GM18907 (cell line): ENCODE measurements around the gene GGT5.
"Not testable (repeated sequence)": the region's sequence is repeated elsewhere in the genome, so short reads cannot be mapped to it uniquely, and the experiment has no call there.

Source experiments
- ATAC-seq: cut with Tn5 transposase; IDR thresholded peaks from one replicate; pipeline ENCODE4 v1.9.1; 2021; ENCODE audit warnings: mild to moderate bottlenecking, moderate library complexity; ENCODE audit not compliant: unreplicated experiment

The GGT5 gene

DNA sequence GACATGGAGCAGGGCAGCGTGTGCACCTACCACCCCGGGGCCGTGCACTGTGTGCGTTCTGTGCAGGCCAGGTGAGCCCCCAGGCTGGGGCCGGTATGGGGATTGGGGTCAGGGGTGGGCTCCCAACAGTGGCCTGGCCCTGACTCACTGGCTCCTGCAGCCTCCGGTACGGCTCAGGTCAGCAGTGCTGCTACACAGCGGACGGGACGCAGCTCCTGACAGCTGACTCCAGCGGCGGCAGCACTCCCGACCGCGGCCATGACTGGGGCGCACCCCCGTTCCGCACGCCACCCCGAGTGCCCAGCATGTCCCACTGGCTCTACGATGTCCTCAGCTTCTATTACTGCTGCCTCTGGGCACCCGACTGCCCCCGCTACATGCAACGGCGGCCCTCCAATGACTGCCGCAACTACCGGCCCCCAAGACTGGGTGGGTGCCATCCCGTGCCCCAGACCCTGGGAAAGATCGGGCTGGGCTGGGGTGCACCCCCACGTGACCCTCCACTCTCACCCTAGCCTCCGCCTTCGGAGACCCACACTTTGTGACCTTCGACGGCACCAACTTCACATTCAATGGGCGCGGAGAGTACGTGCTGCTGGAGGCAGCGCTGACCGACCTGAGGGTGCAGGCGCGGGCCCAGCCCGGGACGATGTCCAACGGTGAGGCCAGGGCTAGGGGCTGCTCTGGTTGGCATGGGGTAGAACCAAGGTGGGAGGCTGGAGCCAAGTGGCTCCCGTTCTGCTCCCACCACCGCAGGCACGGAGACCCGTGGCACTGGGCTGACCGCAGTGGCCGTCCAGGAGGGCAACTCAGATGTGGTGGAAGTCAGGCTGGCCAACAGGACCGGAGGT lies 59.2 kb downstream of the GGT5 start:
- no peak for ATAC-seq

DNA sequence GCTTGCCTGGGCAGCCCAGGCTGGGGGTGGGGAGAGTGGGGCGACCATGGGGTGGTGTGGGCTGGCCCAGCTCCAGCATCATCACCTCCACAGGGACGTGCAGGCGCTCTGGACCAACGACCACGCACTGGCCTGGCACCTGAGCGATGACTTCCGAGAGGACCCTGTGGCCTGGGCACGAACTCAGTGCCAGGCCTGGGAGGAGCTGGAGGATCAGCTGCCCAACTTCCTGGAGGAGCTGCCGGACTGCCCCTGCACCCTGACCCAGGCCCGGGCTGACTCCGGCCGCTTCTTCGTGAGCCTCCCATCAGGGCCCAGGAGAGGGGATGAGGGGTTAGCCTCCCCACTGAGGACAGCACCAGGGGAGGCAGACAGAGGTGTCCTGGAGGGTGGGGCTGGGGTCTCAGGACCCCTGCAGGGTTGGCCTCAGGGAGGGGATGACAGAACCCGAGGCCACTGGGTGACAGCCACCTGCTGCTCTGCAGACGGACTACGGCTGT lies 59.8 kb downstream of the GGT5 start:
- ATAC-seq: no peak

DNA sequence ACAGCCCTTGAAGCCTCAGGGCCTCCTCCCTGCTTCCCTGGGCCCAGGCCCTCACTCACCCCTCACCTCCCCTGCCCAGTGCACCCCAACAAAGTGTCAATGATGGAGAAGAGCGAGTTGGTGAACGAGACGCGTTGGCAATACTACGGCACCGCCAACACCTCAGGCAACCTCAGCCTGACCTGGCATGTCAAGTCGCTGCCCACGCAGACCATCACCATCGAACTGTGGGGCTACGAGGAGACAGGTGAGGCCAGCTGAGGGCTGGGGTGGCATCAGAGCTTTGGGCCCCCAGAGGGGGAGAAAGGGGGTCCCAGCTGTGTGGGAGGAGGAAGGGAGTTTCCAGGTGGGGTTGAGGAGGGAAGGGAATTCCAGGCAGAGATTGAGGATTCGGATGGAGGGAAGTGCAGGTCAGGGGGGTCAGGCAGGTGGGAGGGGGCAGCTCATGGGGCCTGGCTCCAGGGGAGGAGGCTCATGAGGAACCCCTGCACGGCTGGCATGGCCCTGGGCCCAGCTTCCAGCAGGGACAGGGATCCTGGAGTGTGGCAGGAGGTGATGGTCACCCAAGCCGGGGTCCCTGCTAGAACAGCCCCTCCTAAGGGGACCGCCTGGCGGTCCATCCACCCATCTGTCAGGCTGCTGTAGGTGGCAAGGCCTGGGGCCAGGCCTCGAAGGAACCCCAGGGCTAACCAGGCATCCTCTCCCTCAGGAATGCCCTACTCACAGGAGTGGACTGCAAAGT lies 60.7 kb downstream of the GGT5 start:
- ATAC-seq: no peak

DNA sequence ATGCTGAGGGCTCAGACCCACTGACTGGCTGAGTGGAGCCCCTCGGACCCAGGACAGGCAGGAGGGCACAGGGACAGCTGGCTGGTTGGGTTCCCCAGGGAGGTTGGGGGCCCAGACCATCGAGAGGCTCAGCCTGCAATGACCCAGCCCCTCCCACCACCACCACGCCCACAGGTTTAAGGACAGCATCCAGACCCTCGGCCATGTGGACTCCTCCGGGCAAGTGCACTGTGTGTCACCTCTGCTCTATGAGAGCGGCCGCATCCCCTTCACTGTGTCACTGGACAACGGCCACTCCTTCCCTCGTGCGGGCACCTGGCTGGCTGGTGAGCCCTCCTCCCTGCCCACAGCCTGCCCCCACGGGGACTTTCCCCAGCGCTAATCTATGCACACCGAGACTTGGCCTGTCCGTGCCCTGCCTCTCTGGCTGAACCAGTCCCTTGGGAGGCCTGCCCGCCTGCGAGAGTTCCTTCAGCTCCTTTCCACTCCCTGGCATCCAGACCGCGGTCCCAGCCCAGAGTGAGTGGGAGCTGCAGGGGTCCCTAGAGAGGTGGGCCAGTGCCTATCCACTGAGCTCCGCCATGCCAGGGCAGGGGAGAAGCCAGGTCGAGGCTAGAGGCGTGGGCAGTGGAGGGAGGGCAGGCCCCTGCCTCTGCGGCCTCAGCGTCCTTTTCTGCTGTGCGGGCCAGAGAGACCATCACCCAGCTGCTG lies 61.4 kb downstream of the GGT5 start:
- ATAC-seq: no peak

DNA sequence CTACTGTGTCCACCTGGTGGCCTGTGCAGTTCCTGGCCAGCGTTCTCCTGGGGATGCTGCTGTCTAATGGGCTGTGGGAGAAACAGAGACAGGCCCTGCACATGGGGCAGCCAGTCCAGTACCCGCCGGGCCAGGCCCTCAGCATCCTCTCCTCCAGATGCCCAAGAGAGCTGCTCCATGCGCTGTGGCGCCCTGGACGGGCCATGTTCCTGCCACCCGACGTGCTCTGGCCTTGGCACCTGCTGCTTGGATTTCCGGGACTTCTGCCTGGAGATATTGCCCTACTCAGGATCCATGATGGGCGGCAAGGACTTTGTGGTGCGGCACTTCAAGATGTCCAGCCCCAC lies 62.0 kb downstream of the GGT5 start:
- ATAC-seq: not testable (repeated sequence)

DNA sequence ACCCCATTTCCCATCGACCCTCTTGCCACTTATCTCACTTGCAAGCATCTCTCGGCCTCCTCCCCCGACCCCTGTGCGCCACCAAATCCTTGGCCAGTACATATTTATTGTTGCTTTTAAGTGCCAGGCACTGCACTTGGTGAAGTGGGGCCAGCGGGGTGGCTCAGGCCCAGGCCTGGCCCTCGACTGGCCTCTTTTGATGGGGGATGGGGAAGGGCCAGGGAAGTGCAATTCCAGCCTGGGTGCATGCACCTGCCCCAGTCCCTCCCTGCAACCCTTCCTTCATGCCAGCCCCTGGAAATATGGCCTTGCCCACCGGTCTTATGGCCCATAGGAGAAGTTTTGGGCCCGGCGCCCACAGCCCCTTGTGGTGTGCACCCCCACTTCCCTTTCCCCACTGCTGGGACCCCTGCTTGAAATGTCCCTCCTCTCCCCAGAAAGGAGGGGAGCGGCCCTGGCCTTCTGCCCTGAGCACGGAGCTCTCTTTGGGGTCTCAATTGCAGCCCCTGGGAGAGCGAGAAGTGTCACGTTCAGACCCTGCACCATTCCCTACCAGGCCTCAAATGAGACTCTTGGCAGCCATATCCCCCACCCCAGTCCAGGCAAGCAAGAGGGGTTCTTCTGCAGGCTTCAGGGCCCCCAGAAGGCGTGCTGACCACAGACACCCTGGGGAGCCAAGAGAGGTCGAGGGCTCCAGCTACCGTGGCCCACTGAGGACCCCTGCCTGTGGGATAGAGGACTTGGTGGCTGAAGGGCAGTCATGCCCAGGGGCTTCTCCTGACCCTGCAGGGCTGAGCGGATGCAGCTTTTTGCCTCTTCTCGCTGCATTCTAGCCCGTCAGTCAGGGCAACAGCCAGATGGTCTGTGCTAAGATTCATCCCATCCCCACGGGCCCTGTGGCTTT lies 62.6 kb downstream of the GGT5 start:
- no peak for ATAC-seq

DNA sequence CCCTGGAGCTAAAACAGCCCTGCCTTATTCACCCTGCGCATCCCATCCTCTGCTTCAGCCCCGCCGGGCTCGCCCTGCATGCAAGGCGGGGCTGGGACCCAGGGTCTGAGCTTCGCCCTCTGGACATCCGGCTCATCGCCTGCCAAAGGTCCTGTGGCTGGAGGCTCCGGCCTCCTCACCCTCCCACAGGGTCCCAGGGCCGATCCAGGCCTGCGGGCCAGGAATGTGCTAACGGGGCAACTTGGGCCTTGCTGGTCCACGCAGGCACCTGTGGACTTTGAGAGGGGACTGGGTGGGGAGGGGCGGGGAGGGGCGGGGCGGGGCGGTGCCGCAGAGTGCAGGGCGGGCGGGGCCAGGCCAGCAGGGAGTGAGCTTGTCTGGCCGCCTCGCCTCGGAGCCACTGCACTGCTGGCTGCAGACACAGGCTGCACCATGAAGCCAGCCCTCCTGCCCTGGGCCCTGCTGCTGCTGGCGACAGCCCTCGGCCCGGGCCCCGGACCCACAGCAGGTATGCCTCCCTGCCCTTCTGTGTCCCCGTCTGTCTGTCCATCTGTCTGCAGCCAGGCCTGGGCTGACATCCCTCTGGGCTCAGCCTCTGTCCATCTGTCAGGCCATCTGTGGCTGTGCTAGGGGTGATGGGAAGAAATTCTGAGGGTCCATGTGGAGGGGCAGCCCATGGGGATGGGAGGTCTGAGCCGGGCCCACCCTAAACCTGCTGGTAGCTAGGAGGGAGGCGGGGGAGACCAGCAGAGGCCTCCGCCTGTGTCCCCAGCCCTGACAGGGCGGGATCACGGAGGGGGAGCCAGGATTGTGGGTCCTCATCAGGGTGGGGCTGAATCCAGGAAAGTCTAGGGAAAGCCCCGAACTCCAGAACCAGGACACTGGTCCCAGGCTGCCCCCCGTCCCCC lies 63.5 kb downstream of the GGT5 start, which contains the start of gene SUSD2:
Gene SUSD2, plus strand, starts transcription at position 400 of the 908 bp plus-strand sequence. Its CDS starts 33 bp downstream, at position 433.
- no peak for ATAC-seq

DNA sequence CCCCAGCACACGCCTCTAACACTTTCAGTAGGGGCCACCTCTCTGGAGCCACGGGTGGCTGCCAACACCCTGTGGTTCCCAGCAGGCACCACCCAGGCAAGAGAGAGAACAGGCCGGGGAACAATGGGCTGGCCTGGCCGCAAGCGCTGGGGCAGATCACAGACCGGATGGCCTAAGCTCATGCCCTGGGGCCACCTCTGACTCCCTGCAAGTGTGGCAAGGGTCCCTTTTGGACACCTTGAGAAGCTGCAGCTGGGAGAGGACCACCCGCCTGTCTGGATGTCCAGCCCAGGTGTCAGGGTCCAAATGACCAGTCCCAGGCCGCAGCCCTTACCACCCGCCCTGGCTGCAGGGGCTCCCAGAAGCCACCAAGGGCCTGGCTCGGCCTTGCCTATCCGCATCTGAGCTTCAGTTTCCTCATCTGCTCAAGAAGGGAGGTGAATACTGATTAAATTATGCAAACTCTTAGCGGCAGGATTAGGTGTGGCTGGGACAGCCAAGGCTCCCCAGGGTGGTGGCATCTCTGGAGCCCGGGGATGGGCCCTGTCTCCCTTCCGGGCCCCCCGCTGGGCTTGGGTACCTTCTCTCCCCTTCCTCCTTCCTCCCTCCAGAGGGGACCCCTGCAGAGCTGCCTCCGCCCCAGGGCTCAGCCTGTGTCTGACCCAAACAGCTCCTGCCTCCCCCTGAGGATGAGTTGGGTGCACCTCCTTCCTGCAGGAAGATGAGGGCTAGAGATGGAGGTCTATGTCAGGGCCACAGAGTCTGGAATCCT lies 64.4 kb downstream of the GGT5 start:
- no peak for ATAC-seq

DNA sequence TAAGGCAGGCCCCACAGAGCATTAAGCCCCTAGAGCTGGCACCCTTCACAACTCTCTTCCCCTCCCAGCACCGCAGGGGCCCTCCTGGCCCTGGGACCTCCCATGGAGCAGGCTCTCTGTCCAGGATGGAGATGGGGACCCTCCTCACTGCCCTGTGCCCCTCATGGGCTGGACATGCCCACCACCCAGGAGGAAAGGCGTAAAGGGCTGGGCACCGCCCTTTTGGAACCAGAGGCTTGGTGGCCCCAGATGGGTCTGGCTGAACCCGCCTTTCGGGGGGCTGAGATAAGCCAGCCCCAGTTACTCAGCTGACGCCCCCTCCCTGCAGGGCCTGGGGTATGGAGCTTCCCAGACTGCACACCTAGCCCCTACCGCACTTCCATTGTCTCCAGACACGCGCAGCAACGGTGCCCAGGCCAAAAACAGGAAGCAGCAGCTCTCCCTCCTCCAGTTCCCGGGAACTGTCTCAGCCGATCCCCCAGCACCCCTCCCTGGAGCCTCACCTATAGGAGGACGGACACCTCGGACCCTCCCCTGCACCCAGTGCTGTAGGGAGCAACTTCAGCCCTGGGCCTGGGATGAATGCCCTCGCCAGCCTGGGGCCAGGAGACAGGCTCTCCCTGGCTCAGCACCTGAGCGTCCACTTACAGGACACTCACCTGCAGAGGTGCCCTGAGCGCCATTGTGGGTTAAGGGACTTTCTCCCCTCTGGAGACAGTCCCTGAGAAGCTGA lies 65.2 kb downstream of the GGT5 start:
- no peak for ATAC-seq

DNA sequence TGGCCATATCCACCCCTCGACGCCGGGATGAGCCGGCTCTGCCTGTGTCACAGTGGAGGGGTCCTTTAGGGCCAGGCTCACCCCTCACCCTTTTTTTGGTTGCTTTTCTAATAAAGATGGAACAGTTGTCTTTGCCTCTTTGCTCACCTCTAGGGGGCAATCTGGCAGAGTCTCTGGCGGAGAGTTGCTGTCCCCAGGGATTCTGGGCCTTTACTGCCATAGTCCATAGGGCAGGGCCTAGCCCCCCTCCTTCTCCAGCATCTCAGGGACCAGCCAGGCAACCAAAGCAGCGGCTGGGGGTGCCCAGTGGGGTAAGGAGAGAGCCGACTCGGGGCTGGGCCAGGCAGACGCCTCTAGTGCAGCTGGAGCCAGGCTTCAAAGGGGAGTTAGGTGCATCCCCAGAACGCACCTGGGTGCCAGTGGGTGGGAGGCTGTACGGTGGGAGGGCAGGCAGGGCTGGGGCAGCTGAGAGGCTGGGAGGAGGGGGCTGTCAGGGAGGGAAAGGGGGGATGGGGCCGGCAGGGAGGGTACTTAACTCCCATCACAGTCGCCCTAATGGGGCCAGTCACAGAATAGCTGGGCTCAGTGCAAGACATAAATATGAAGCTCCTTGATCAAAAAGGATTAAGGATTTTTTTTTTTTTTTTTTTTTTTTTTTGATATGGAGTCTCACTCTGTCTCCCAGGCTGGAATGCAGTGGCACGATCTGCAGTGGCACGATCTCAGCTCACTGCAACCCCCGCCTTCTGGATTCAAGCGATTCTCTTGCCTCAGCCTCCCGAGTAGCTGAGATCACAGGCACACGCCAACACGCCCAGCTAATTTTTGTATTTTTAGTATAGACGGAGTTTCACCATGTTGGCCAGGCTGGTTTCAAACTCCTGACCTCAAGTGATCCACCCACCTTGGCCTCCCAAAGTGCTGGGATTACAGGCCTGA lies 66.1 kb downstream of the GGT5 start:
- ATAC-seq: no peak

DNA sequence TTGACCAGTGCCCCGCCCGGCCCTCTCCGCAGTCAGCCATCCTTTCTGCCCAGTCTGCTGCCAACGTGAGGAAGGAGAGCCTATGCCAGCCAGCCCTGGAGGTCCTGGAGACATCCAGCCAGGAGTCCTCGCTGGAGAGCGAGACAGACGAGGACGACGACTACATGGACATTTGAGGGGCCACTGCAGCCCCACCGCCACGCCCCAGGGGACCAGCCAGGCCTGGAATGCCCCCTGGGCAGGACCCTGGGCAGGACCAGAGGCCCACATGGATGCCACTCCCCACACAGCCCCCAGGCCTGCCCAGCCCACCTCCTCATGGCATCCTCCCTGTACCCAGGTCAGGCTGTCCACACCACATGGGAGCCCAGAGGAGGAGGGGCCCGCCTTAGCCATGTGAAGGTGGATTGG lies 66.9 kb downstream of the GGT5 start:
- ATAC-seq: no peak

DNA sequence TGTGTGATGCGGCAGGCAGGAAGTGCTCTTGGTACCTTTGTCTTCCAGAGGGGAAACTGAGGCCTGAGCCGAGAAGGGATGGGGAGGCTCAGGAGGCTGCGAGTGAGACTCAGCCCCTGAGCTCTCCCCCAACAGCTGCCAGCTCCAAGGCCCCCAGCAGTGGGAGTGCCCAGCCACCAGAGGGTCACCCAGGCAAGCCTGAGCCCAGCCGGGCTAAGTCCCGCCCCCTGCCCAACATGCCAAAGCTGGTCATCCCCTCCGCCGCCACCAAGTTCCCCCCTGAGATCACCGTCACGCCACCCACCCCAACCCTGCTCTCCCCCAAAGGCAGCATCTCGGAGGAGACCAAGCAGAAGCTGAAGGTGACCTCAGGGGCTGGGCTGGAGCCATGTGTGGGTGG lies 67.4 kb downstream of the GGT5 start:
- ATAC-seq: no peak

DNA sequence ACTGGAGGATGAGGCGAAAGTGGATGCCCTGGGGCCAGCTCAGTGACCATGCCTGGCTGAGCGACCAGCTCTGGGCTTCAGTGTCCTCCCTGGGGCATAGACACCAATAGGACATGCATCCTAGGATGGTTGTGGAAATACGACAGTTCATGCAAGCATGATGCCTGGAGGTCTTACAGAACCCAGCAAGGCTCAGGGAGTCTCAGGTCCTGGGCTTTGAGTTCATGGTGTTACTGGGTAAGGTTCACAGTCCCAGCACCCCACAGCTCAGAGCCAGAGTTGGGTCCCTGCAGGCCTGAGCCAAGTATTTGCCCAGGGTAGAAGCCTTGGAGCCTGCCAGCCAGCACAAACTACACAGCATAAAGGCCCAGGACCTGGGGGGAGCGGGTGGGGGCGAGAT lies 67.8 kb downstream of the GGT5 start:
- ATAC-seq: no peak

DNA sequence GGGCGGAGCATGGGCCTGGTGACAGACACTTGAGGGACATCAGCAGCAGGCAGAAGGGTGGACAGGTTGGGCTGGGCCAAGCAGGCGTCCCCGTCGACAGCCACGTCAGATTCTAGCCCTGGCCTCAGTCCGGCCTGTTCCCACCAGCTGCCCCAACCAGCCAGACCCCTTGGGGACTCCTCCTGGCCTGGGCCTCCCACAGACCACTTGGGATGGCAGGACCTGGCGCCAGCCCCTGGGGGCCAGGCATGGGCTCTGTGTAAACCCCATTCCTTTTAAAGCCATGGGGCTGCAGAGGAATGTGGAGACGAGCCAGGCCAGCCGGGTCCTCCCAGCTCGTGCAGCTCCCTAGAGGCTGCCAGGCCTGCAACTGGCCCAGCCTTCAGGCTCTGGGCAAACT lies 68.3 kb downstream of the GGT5 start:
- ATAC-seq: no peak

DNA sequence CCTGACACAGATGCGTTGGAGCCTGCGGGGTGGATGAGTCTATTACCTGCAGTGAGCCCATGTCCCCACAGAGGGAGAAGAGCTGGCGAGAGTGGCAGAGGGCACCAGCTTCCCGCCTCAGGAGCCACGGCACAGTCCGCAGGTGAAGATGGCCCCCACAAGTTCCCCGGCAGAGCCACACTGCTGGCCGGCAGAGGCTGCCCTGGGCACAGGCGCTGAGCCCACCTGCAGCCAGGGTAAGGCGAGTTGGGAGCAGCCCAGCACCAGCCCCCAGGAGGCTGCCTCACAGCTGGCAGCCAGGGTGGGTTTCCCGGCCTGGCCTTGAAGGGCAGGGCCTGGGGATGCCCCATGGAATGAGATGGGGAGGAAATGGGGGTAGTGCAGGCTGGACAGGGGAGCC lies 68.8 kb downstream of the GGT5 start:
- ATAC-seq: no peak

DNA sequence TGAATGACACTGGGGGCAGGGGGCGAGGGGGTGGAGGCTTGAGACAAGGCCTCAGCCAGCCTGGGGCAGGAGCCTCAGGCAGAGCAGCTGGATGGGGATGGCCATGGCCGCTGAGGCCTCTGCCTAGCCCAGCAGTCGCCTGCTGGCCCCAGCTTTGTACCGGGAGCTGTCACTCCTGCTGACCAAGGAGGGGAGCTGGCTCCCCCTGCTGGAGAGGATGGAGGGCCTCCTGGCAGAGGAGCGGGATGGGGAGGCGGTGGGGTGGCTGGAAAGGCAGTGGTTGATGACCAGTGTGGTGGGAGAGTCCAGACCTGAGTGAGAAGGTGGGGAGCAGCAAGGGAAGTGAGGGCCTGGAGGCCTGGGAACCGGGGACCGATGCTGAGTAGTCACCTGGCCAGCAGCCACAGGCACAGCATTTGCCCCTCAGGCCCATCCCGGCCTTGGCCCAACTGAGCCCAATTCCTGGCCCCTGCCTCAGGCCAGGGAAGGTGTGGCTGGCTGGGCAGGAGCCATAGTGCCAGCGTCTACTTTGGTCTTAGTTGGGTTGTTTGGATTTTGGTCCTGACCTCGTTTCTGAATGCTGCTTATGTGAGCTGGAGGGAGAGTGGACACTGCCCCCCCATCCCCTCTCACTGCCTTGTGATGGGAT lies 69.6 kb downstream of the GGT5 start:
- no peak for ATAC-seq
